SK-N-SH (cell line): ENCODE results near the gene GPR39. TPM values are rescaled to one million over a fixed set of nuclear protein-coding genes. Genes with fewer than 3 reads are reported as not detected.
A peak's percentile ranks its signal among the peaks of the same experiment; 100 is the strongest.

Experiments
- CTCF ChIA-PET: fragments of 300-600, 350-600 bp; formaldehyde crosslinking; extraction: SDS; loops from one replicate; lab custom pipeline; 2021; lab: Yijun Ruan, JAX
- POLR2A ChIA-PET: fragments of 350-600 bp; sonication (Branson Sonifier 250); formaldehyde crosslinking; extraction: SDS; loops from one replicate; lab custom pipeline; 2020; ENCODE audit warnings: antibody characterized with exemption, inconsistent platforms; lab: Yijun Ruan, JAX
- DNase-seq: peaks from one replicate; pipeline ENCODE4 v3.0.0; 2012
- H2AFZ ChIP-seq: fragments of 200-600 bp; sonication (generic); 2 replicates; pipeline ENCODE4 v1.8.1; 2016; ENCODE audit warnings: antibody characterized with exemption, mild to moderate bottlenecking, low read depth
- H3F3A ChIP-seq: fragments of 200-600 bp; sonication (generic); replicated peaks from 2 replicates; pipeline ENCODE3; 2016; ENCODE audit warnings: antibody characterized with exemption, mild to moderate bottlenecking; ENCODE audit not compliant: insufficient read depth
- H3K27ac ChIP-seq, 2 experiments: fragments of 200-500 bp in 1 of 2; fragments of 200-600 bp in 1 of 2; sonication (Bioruptor generic) in 1 of 2; sonication (generic), shearing (Covaris generic) in 1 of 2; 2 replicates each; pipeline versions ENCODE4 v1.5.1 to v1.6.1; 2014 to 2016; ENCODE audit warnings: low read depth in 2 of 2, inconsistent platforms in 1 of 2, low read length in 1 of 2, mild to moderate bottlenecking in 1 of 2, mixed read lengths in 1 of 2
- H3K27me3 ChIP-seq: fragments of 200-600 bp; sonication (generic), shearing (Covaris generic); 2 replicates; pipeline ENCODE4 v1.6.1; 2016; ENCODE audit warnings: mixed run types; ENCODE audit not compliant: insufficient read depth
- H3K36me3 ChIP-seq, 2 experiments: fragments of 200-500 bp in 1 of 2; fragments of 200-600 bp in 1 of 2; sonication (Bioruptor generic) in 1 of 2; sonication (generic) in 1 of 2; replicated peaks in 1 of 2; 2 replicates each; pipeline versions ENCODE3 to v1.5.1; 2014 to 2016; ENCODE audit warnings: low read length in 1 of 2, mild to moderate bottlenecking in 1 of 2; ENCODE audit not compliant: insufficient read depth in 2 of 2, control insufficient read depth in 1 of 2
- H3K4me1 ChIP-seq, 2 experiments: fragments of 200-500 bp in 1 of 2; fragments of 200-600 bp in 1 of 2; sonication (Bioruptor generic) in 1 of 2; sonication (generic), shearing (Covaris generic) in 1 of 2; 2 replicates each; pipeline versions ENCODE4 v1.5.1 to v1.6.1; 2014 to 2016; ENCODE audit warnings: low read depth in 1 of 2, low read length in 1 of 2, mixed run types in 1 of 2; ENCODE audit not compliant: insufficient read depth in 2 of 2, control insufficient read depth in 1 of 2
- H3K4me2 ChIP-seq: fragments of 200-600 bp; sonication (generic), shearing (Covaris generic); 2 replicates; pipeline ENCODE4 v1.6.1; 2017; ENCODE audit warnings: mixed run types
- H3K4me3 ChIP-seq, 2 experiments: fragments of 200-500 bp in 1 of 2; fragments of 200-600 bp in 1 of 2; sonication (Bioruptor generic) in 1 of 2; sonication (generic), shearing (Covaris generic) in 1 of 2; 2 replicates each; pipeline versions ENCODE4 v1.5.1 to v1.8.1; 2014 to 2016; ENCODE audit warnings: low read depth in 2 of 2, inconsistent platforms in 1 of 2, low read length in 1 of 2, mild to moderate bottlenecking in 1 of 2, mixed read lengths in 1 of 2, moderate library complexity in 1 of 2
- H3K79me2 ChIP-seq: fragments of 200-600 bp; sonication (generic); 2 replicates; pipeline ENCODE4 v1.8.1; 2017; ENCODE audit warnings: mild to moderate bottlenecking; ENCODE audit not compliant: insufficient read depth
- H3K9ac ChIP-seq: fragments of 200-600 bp; sonication (generic); 2 replicates; pipeline ENCODE4 v1.6.1; 2017; ENCODE audit warnings: mixed run types
- H3K9me2 ChIP-seq: fragments of 200-600 bp; sonication (generic); 2 replicates; pipeline ENCODE4 v1.6.1; 2017; ENCODE audit warnings: mixed run types
- H3K9me3 ChIP-seq: fragments of 200-600 bp; sonication (generic); 2 replicates; pipeline ENCODE4 v1.6.1; 2017; ENCODE audit warnings: mixed run types, mild to moderate bottlenecking, moderate library complexity
- H4K20me1 ChIP-seq: fragments of 200-600 bp; sonication (generic); 2 replicates; pipeline ENCODE4 v1.6.1; 2017; ENCODE audit warnings: mild to moderate bottlenecking, mixed run types; ENCODE audit not compliant: insufficient read depth
- CHD2 ChIP-seq: fragments of 150-350 bp; IDR thresholded peaks from 2 replicates; pipeline ENCODE4 v1.6.1; 2018; ENCODE audit warnings: low read length; ENCODE audit not compliant: partially characterized antibody
- CTCF ChIP-seq: fragments of 200-600 bp; sonication (generic); IDR thresholded peaks from 2 replicates; pipeline ENCODE4 v1.6.1; 2017; ENCODE audit warnings: antibody characterized with exemption, mild to moderate bottlenecking, moderate library complexity
- ELF1 ChIP-seq: IDR thresholded peaks from 2 replicates; pipeline ENCODE4 v1.4.0; 2012
- EP300 ChIP-seq, 2 experiments: IDR thresholded peaks; 2 replicates each; pipeline versions ENCODE4 v1.4.0 to v1.6.1; 2012; ENCODE audit warnings: borderline replicate concordance in 1 of 2, low read depth in 1 of 2, low read length in 1 of 2
- FOSL2 ChIP-seq: IDR thresholded peaks from 2 replicates; pipeline ENCODE4 v1.4.0; 2012; ENCODE audit warnings: low read depth, mild to moderate bottlenecking, moderate library complexity, borderline replicate concordance
- FOXJ3 ChIP-seq: sonication (generic); formaldehyde crosslinking; IDR thresholded peaks from 2 replicates; pipeline ENCODE4 v1.5.1; 2020; ENCODE audit warnings: mild to moderate bottlenecking, missing genetic modification reagents
- GABPA ChIP-seq: IDR thresholded peaks from 2 replicates; pipeline ENCODE4 v1.4.0; 2012; ENCODE audit warnings: low read depth, mild to moderate bottlenecking
- GATA2 ChIP-seq: sonication (generic); formaldehyde crosslinking; IDR thresholded peaks from 2 replicates; pipeline ENCODE4 v1.5.0; 2020; ENCODE audit warnings: mild to moderate bottlenecking, missing genetic modification reagents
- IRF3 ChIP-seq: fragments of 150-350 bp; IDR thresholded peaks from 2 replicates; pipeline ENCODE4 v1.6.1; 2016; ENCODE audit warnings: mild to moderate bottlenecking, low read depth, low read length
- RAD21 ChIP-seq: IDR thresholded peaks from 2 replicates; pipeline ENCODE4 v1.6.1; 2012; ENCODE audit warnings: mild to moderate bottlenecking, low read length
- RXRA ChIP-seq: IDR thresholded peaks from 2 replicates; pipeline ENCODE4 v1.4.0; 2012; ENCODE audit warnings: low read depth, mild to moderate bottlenecking, borderline replicate concordance
- SIN3A ChIP-seq: IDR thresholded peaks from 2 replicates; pipeline ENCODE4 v1.6.1; 2012; ENCODE audit warnings: low read depth, mild to moderate bottlenecking, low read length, moderate library complexity, borderline replicate concordance
- SMC3 ChIP-seq: IDR thresholded peaks from 2 replicates; pipeline ENCODE4 v1.6.1; 2012; ENCODE audit warnings: low read depth, low read length, improper control_type of control experiment
- TAF1 ChIP-seq: IDR thresholded peaks from 2 replicates; pipeline ENCODE4 v1.6.1; 2012; ENCODE audit warnings: low read depth, mild to moderate bottlenecking, low read length, moderate library complexity, borderline replicate concordance
- TCF12 ChIP-seq: IDR thresholded peaks from 2 replicates; pipeline ENCODE4 v1.4.0; 2012
- TEAD4 ChIP-seq: IDR thresholded peaks from 2 replicates; pipeline ENCODE4 v1.4.0; 2012; ENCODE audit warnings: mild to moderate bottlenecking, borderline replicate concordance; ENCODE audit not compliant: insufficient read depth
- USF1 ChIP-seq: IDR thresholded peaks from 2 replicates; pipeline ENCODE4 v1.4.0; 2012; ENCODE audit warnings: low read depth, borderline replicate concordance
- USF2 ChIP-seq: fragments of 150-350 bp; IDR thresholded peaks from 2 replicates; pipeline ENCODE4 v1.6.1; 2017; ENCODE audit warnings: antibody characterized with exemption, low read length, low read depth, borderline replicate concordance
- WGBS: methylation state at CpG from one replicate; pipeline ENCODE4 v1.1.6; 2017; ENCODE audit warnings: low lambda C conversion rate; 5-methylcytosine and 5-hydroxymethylcytosine counted together
- polyA plus RNA-seq, 3 experiments: library from polyadenylated mRNA; depleted of rRNA; stranded (reverse); fragments of >200 nt; gene quantifications; 2 replicates each; pipeline ENCODE4 v1.2.3, GENCODE V29; 2012

Gene GPR39
- polyA plus RNA-seq, 1 of the 3 experiments (the other 2 are of a cell fraction), result 2.3 TPM

GRCh38 chr2:132670496-132671150 lies 254.0 kb downstream of the GPR39 start:
- ChIA-PET POLR2A (no interaction called here), CTCF (interaction anchor here (0.9 to 1.6 kb wide), 3 partner anchors 20 to 500 kb away, joined by 3 to 7 read pairs (median 3); no protein-coding TSS in a partner anchor)
- peaks cover 0 to 3% of the 10 kb centered on the region in 2 experiments for H3K36me3 ChIP-seq
- H3K4me1 ChIP-seq, result peaks cover 8 to 29% of the 10 kb centered on the region in 2 experiments; a peak in 2 of 4 replicates
- peak overlapping the region in 1 of 2 experiments; percentile 74; a peak in 2 of 4 replicates for H3K27ac ChIP-seq
- peak overlapping the region; percentile 95 for H3K4me2 ChIP-seq
- H3K9ac ChIP-seq, result peak overlapping the region; percentile 55; the same call in 1 of the 2 replicates
- peak; percentile 51 for DNase-seq
- peak overlapping the region; percentile 75; the same call in 1 of the 2 replicates for H2AFZ ChIP-seq
- peak overlapping the region; percentile 49 to 76 for H3K4me3 ChIP-seq
- H3K9me3 ChIP-seq, result no peaks in the 10 kb centered on the region
- no peaks in the 10 kb centered on the region for H3K9me2 ChIP-seq
- TF ChIP-seq EP300 (IDR thresholded peaks at IDR 0.05; ENCODE audit: borderline replicate concordance in 1 of 2, low read depth in 1 of 2, low read length in 1 of 2) (no peak), CHD2 (no peak), USF1 (no peak), IRF3 (no peak), GABPA (no peak), RXRA (no peak), FOSL2 (no peak), TEAD4 (no peak; the same call in 1 of the 2 replicates), FOXJ3 (CRISPR knock-in tag) (no peak), SMC3 (no peak), TAF1 (no peak), USF2 (no peak), CTCF (no peak; the same call in 1 of the 2 replicates), GATA2 (no peak), RAD21 (no peak), TCF12 (no peak), SIN3A (no peak), ELF1 (no peak)
- no peaks in the 10 kb centered on the region for H3K27me3 ChIP-seq
- no peaks in the 10 kb centered on the region for H3K79me2 ChIP-seq
- H4K20me1 ChIP-seq, result no peaks in the 10 kb centered on the region
- peaks cover 12% of the 10 kb centered on the region for H3F3A ChIP-seq
- WGBS, result under 1% methylated on average over 12 of the region's 44 CpGs
